Measurements from ENCODE around the gene ZCCHC7.
A peak's percentile ranks its signal among the peaks of the same experiment; 100 is the strongest.

The ZCCHC7 gene

GRCh38 chr9:37341704-37342103 lies 221.3 kb downstream of the ZCCHC7 start:
- no peak for DNase-seq

- no peak for DNase-seq
Measured at GRCh38 chr9:37342493-37342892, 222.1 kb downstream of the ZCCHC7 start.

- no peak for DNase-seq
Measured at GRCh38 chr9:37342895-37343294, 222.5 kb downstream of the ZCCHC7 start.

GRCh38 chr9:37343724-37344123 lies 223.3 kb downstream of the ZCCHC7 start:
- DNase-seq, result no peak

- no peak for DNase-seq
Measured at GRCh38 chr9:37345038-37345437, 224.7 kb downstream of the ZCCHC7 start.

DNA sequence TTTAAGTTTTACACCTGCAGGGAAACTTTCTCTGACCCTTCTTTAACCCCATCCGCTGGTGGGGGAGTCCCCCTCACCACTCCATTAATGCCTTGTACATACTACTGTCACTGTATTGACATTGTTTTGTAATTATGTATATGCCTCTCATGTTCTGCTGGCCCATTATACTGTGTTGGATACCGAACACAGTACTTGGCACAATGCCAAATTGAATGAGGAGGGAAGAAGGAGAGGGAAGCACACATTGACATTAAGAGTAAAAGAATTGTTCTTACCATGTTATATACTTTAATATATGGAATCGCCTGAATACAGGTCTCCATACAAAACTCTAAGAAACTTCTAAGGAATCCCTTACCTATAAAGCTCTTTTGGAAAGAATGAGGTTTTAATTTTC lies 228.5 kb downstream of the ZCCHC7 start:
- DNase-seq, result no peak

GRCh38 chr9:37350486-37351190 lies 230.3 kb downstream of the ZCCHC7 start:
- DNase-seq, result no peak

DNA sequence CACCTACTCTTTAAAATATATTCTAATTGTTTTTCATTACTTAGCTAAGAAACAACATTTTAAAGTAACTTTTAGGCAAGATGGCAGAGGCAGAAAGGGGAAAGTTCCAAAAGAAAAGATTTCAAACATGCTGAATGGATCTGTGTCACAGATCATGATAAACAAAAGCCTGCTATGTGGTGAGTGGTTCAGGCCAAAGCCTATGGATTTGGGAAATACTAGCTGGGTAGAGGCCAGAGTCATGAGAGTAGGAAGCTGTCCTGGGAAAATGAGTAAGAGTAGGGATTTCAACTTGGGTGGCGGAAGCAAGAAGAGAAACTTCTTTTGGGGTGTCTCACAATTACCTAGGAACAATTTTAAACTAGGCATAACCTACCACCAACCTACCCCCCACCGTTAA lies 233.4 kb downstream of the ZCCHC7 start:
- no peak for DNase-seq

DNA sequence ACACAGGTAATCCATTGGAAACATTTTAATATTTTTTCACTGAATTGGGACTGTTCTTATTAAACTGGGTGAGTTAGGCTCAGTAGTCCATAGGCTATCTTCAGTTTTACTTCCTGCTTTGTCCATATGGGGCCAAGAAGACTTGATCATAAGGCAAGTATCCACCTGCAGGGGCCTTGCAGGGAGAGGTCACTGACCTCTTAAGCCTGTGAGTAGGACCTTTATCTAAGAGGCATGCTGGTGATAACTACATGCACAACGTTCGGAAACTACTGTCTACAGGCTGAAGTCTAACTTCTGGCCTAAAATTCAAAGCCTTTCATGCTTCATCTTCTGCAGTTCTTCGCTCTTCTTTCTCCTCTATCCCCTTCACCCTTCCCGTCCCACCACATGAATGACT lies 242.1 kb downstream of the ZCCHC7 start:
- no peak for DNase-seq

- no peak for DNase-seq
Measured at GRCh38 chr9:37363124-37363523, 242.8 kb downstream of the ZCCHC7 start.

DNA sequence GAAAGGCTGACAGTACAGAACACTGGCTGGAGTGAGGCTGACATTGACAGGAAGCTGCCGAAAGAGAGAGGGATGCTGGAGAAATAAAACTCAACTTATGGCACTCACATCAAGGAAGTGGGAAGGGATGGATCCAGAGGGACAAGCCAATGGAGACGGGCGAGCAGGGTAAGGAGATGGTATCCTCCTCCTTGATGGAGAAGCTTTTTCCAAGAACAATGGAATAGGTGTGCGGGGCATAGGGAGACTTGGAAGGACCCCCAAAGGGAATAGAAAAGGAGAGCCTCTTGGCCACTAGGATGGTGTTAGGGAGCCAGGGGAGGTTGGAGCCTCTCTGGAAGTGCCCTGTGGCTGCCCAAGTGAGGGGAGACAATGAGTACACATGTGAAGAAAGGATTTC lies 243.8 kb downstream of the ZCCHC7 start:
- no peak for DNase-seq

DNA sequence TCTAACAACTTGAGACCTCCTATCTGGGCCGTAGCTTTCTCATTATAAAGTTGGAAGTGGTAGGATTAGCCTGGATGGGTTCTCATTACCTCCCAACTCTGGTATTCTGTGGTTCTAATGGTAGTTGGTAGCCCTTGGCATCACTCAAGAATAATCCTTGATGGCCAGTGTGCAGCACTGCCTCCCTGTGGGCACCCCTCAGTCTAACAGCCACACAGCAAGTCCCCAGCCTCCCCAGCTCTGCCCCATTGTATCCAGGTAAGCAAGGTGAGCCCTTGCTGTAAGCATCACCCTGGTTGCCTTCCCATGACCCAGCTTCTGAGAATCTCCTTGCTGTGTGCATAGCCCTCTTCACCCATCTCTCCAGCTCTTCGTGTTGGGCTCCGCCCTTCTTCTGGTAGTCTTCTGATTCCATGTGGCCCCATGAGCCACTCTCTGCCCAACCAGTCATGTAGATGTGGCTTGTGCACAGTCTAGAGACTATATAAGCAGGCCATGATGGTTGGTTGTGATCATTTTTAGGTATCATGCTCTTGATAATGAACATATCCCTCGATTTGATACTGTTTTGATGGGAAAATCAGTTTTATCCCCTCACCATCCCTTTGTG lies 244.5 kb downstream of the ZCCHC7 start:
- peak in 2 of 5 donors; percentile 3 to 10 for DNase-seq

DNA sequence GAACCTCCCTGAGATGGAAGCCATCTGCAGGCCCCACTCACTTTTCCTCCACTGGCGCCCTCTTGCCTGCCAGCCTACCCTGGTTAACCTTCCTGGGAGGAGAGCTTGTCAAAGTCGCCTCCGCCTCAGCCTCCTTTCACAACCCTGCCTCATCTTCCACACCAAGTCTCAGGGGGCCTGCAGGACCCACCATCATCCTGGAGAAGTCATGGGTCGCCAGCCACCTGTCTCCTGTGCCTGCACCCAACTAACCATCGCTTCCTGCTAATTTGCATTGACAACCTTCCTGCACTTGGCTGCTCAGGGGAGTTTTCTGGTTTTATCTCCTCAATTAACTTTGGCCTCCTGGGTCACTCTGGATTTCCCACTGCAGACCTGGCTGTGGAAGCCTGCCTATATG lies 249.3 kb downstream of the ZCCHC7 start:
- no peak for DNase-seq

DNA sequence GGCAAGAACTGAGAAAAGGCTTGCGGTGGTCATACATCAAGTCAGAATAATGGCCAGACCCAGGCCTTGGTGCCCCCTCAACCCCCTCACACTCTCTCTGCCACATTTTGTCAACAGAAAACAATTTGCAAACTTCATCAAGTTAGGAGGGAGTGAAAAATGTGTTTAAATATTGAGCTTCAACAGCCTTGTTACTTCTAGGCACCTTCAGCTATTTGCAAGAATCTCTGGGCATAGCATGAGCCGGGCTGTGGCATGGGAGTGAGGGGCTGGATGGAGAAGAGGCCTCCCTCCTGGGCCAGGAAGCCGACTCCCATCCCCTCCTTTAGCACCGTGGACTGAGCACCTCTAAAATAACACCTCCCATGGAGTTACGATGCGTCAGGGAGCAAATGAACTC lies 249.9 kb downstream of the ZCCHC7 start:
- DNase-seq, result no peak

DNA sequence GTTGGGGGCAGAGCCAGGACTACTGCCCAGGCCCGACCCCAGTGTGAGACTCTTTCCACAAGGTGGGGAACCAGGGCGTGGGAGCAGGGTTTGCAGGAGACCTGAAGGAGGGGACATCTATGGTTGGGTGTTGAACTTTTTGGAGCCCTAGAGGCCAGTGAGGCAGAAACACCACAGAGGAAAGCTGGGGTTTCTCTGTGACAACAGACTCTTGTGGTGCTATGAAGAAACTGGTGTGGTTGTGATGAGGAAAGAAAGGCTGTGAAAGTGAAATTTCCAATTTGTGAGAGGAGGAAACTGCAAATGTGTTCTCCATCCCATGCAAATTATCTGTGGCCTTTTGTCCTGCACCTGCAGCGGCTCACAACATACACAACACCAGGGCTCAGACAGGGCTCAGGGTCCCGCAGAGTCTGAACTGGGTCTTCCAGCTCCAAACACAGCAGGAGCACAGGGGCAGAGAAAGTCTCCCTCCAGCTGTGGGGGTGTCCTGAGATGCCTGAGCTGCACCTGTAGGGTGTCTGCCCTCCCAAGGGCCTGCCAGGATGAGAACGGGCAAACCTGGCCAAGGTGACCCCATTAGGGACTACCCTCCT lies 250.7 kb downstream of the ZCCHC7 start:
- no peak for DNase-seq

- DNase-seq, result no peak
Measured at GRCh38 chr9:37371565-37372464, 251.4 kb downstream of the ZCCHC7 start.

- DNase-seq, result no peak
Measured at GRCh38 chr9:37372839-37373238, 252.5 kb downstream of the ZCCHC7 start.

DNA sequence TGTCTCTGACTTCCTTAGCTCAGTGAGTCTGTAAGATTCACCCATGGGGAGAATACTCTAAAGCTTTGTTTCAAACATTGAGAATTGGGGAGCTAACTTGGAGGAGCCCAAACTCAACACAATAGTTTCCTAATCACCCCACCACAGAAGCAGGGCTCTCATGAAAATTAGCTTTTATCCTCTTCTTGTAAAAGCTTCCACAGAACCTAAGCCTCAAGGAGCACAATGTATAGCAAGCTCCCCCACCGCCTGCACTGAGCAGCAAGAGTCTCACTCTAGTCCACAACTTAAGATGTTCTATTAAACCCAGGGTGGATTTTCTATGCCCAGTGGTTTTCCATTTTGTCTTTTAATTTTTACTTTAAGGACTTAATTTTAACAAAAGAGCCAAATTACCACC lies 253.2 kb downstream of the ZCCHC7 start:
- no peak for DNase-seq

- DNase-seq, result no peak
Measured at GRCh38 chr9:37374892-37375291, 254.5 kb downstream of the ZCCHC7 start.

- no peak for DNase-seq
Measured at GRCh38 chr9:37377688-37378612, 257.6 kb downstream of the ZCCHC7 start.

GRCh38 chr9:37378613-37379004 lies 258.2 kb downstream of the ZCCHC7 start:
- no peak for DNase-seq

DNA sequence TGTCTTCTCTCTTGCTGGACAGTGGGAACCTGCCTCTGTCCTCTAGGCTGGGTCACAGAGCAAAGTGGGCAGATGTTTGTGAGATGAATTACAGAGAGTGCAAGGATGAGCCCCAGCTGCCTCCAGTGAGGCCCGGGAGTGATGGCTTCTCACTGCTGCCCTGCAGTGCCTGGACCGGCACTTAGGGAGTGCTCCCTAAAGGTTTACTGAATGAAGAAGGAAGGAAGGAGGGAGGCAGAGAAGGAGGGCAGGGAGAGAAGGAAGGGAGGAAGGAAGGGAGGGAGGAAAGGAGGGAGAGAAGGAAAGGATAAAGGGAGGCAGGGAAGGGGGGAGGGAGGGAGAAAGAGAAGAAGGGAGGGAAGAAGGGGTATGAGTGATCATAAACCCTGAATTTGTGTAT lies 259.5 kb downstream of the ZCCHC7 start:
- DNase-seq, result no peak
